DOHH2 (cell line): ENCODE results near the gene PHAF1.

Experiments
- EZH2phosphoT487 ChIP-seq: fragments of 200-600 bp; sonication (generic); IDR thresholded peaks from 2 replicates; pipeline ENCODE4 v1.6.1; 2017; ENCODE audit warnings: borderline replicate concordance, mild to moderate bottlenecking, antibody characterized with exemption, low read length, moderate library complexity, mixed read lengths
- TF ChIP-seq, protein P1 (sequence below): fragments of 200-600 bp; sonication (generic); IDR thresholded peaks from one replicate; pipeline ENCODE4 v1.5.1; 2014; ENCODE audit warnings: antibody characterized with exemption, mild to moderate bottlenecking, low read depth, low read length; ENCODE audit not compliant: poor library complexity, severe bottlenecking

DNA sequence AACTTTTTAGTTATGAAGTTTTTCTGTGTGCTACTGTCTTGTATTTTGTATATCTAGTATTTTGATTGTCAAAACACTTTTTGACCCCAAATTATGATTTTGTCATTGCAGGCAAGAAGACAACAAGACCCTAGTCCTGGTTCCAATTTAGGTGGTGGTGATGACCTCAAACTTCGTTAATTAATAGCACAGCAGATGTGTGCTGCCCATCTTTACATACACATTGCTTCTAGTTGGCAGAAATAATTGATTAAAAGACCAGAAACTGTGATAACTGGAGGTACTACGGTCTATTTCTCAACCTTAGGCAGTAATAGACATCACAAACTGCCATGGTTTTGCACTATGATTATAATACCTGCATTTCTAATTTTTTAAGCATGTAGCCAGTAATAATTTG lies 11.1 kb upstream of the PHAF1 start:
- TF ChIP-seq, protein P1, sequence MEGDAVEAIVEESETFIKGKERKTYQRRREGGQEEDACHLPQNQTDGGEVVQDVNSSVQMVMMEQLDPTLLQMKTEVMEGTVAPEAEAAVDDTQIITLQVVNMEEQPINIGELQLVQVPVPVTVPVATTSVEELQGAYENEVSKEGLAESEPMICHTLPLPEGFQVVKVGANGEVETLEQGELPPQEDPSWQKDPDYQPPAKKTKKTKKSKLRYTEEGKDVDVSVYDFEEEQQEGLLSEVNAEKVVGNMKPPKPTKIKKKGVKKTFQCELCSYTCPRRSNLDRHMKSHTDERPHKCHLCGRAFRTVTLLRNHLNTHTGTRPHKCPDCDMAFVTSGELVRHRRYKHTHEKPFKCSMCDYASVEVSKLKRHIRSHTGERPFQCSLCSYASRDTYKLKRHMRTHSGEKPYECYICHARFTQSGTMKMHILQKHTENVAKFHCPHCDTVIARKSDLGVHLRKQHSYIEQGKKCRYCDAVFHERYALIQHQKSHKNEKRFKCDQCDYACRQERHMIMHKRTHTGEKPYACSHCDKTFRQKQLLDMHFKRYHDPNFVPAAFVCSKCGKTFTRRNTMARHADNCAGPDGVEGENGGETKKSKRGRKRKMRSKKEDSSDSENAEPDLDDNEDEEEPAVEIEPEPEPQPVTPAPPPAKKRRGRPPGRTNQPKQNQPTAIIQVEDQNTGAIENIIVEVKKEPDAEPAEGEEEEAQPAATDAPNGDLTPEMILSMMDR, result no peak
- no peak for TF ChIP-seq EZH2phosphoT487
